Cardiac fibroblast (primary cell): ENCODE measurements around the gene KCNMA1.

Experiments used
- DNase-seq, 2 donors: peaks; one replicate each; pipeline versions ENCODE4 v3.0.0 to v3.0.0-alpha.2; 2010; ENCODE audit warnings: low read depth in 2 of 2
- H3K4me3 ChIP-seq, 2 donors: replicated peaks in 1 of 2; 1 replicate in 1 of 2; 2 replicates in 1 of 2; pipeline ENCODE4 v1.5.1; 2011; ENCODE audit warnings: low read depth in 2 of 2, low read length in 2 of 2, mild to moderate bottlenecking in 2 of 2, moderate library complexity in 1 of 2
- CTCF ChIP-seq: IDR thresholded peaks from one replicate; pipeline ENCODE4 v1.5.1; 2011; ENCODE audit warnings: low read depth, mild to moderate bottlenecking, low read length, inconsistent platforms

The KCNMA1 gene

GRCh38 chr10:76976142-76976541, 661.5 kb downstream of the KCNMA1 start:
- no peak for TF ChIP-seq CTCF
- no peak for DNase-seq
- no peak overlapping the region for H3K4me3 ChIP-seq

- DNase-seq: no peak
- TF ChIP-seq CTCF: no peak
- no peak overlapping the region for H3K4me3 ChIP-seq
These were observed 662.5 kb downstream of the KCNMA1 start for GRCh38 chr10:76975126-76975525.

GRCh38 chr10:76974017-76974691, 663.5 kb downstream of the KCNMA1 start:
- peak; percentile 5 to 63 for DNase-seq
- H3K4me3 ChIP-seq: no peak overlapping the region
- no peak for TF ChIP-seq CTCF

- DNase-seq: no peak
These were observed 664.3 kb downstream of the KCNMA1 start for GRCh38 chr10:76973091-76974016.

GRCh38 chr10:76972541-76972940, 665.1 kb downstream of the KCNMA1 start:
- DNase-seq: no peak
- TF ChIP-seq CTCF: no peak
- no peak overlapping the region for H3K4me3 ChIP-seq

More at GRCh38 chr10:76973091-76974016, 664.3 kb downstream of the KCNMA1 start:
- no peak for TF ChIP-seq CTCF
- no peak overlapping the region for H3K4me3 ChIP-seq

- no peak overlapping the region for H3K4me3 ChIP-seq
- DNase-seq: no peak
- TF ChIP-seq CTCF: no peak
These were observed 665.9 kb downstream of the KCNMA1 start for GRCh38 chr10:76971547-76972170.
